Colonic mucosa (tissue), 4 donors: ENCODE results near the gene BACE2. TPM values are rescaled to one million over a fixed set of nuclear protein-coding genes. Genes with fewer than 3 reads are reported as not detected.

ENCODE experiments used
- DNase-seq: peaks from one replicate; pipeline ENCODE4 v3.0.0-alpha.2; 2020
- H3K27ac ChIP-seq: fragments of 200-600 bp; one replicate; pipeline ENCODE4 v1.8.0; 2021
- H3K27me3 ChIP-seq: fragments of 200-600 bp; one replicate; pipeline ENCODE4 v1.8.0; 2021
- H3K36me3 ChIP-seq: fragments of 200-600 bp; one replicate; pipeline ENCODE4 v1.8.0; 2021
- H3K4me1 ChIP-seq: fragments of 200-600 bp; one replicate; pipeline ENCODE4 v1.8.0; 2021; ENCODE audit warnings: mild to moderate bottlenecking
- H3K4me3 ChIP-seq: fragments of 200-600 bp; one replicate; pipeline ENCODE4 v1.8.0; 2021
- H3K9ac ChIP-seq, 2 donors: one replicate each; pipeline ENCODE4 v1.7.0; 2013; ENCODE audit warnings: control low read depth in 2 of 2, low read depth in 2 of 2, low read length in 2 of 2
- H3K9me3 ChIP-seq: fragments of 200-600 bp; one replicate; pipeline ENCODE4 v1.8.0; 2021
- intact Hi-C: fragments of 100-400 bp; cut with DNase I; formaldehyde crosslinking; loops from one replicate; pipeline ENCODE4 v1.14.1; 2022
- total RNA-seq, 2 donors: library from RNA; stranded (reverse); fragmentation: NEBNext Ultra II Directional in 1 of 2; extraction: Animal tissue kit (Norgen Biotek cat#: 25700) in 1 of 2; gene quantifications; one replicate each; pipeline ENCODE4 v1.2.1, GENCODE V29; 2021
- TF ChIP-seq, protein P1 (sequence below): fragments of 200-600 bp; IDR thresholded peaks from one replicate; pipeline ENCODE4 v1.8.0; 2022; ENCODE audit warnings: antibody characterized with exemption, mild to moderate bottlenecking
- donor health status: healthy.
- donor health status: DM: no; HTN: no; CAD: no.
- donor health status: DM: no; HTN: no; CAD: no.

The BACE2 gene
- total RNA-seq, 2 donors from 2014 or later, result 69.5 to 80.2 TPM

- Histone ChIP-seq H3K36me3 (no peaks in the 10 kb centered on the region), H3K9ac (no peak overlapping the region), H3K4me3 (no peak overlapping the region), H3K9me3 (no peaks in the 10 kb centered on the region), H3K27me3 (no peaks in the 10 kb centered on the region), H3K4me1 (no peaks in the 10 kb centered on the region), H3K27ac (no peak overlapping the region)
- DNase-seq, result no peak
- TF ChIP-seq, protein P1, sequence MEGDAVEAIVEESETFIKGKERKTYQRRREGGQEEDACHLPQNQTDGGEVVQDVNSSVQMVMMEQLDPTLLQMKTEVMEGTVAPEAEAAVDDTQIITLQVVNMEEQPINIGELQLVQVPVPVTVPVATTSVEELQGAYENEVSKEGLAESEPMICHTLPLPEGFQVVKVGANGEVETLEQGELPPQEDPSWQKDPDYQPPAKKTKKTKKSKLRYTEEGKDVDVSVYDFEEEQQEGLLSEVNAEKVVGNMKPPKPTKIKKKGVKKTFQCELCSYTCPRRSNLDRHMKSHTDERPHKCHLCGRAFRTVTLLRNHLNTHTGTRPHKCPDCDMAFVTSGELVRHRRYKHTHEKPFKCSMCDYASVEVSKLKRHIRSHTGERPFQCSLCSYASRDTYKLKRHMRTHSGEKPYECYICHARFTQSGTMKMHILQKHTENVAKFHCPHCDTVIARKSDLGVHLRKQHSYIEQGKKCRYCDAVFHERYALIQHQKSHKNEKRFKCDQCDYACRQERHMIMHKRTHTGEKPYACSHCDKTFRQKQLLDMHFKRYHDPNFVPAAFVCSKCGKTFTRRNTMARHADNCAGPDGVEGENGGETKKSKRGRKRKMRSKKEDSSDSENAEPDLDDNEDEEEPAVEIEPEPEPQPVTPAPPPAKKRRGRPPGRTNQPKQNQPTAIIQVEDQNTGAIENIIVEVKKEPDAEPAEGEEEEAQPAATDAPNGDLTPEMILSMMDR, result no peak
- intact Hi-C loops, result no loop called here
These were observed 30.6 kb upstream of the BACE2 start for GRCh38 chr21:41137401-41137800.

DNA sequence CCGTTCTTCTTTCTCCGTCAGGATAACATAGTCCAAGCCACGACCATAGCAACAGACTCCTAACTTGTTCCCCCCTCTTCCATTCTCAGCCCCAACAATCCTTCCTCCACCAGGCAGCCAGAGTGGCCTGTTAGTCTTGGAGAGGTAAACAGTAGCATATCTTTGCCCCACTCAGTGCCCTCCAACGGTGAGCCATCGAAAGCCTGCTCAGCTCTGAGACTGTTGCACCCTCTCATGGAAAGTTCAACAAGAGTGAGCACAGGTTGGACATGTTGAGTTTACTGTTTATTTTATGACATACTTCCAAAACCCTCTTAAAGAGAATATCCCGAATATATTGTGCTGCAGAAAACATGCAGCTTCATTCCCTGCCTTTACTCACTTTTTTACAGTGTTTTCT is 30.1 kb upstream of the BACE2 start:
- Histone ChIP-seq H3K4me3 (no peak overlapping the region), H3K4me1 (no peaks in the 10 kb centered on the region), H3K27ac (no peak overlapping the region), H3K9me3 (no peaks in the 10 kb centered on the region), H3K27me3 (no peaks in the 10 kb centered on the region), H3K9ac (no peak overlapping the region), H3K36me3 (no peaks in the 10 kb centered on the region)
- intact Hi-C loops, result no loop called here
- TF ChIP-seq, protein P1, result no peak
- no peak for DNase-seq

GRCh38 chr21:41138711-41139110 is 29.2 kb upstream of the BACE2 start:
- TF ChIP-seq, protein P1, result no peak
- H3K27me3 ChIP-seq, result no peaks in the 10 kb centered on the region
- H3K4me1 ChIP-seq, result no peaks in the 10 kb centered on the region
- H3K36me3 ChIP-seq, result no peaks in the 10 kb centered on the region
- no peak overlapping the region for H3K9ac ChIP-seq
- no peak for DNase-seq
- no peaks in the 10 kb centered on the region for H3K9me3 ChIP-seq
- no peak overlapping the region for H3K27ac ChIP-seq
- intact Hi-C loops, result no loop called here
- no peak overlapping the region for H3K4me3 ChIP-seq

DNA sequence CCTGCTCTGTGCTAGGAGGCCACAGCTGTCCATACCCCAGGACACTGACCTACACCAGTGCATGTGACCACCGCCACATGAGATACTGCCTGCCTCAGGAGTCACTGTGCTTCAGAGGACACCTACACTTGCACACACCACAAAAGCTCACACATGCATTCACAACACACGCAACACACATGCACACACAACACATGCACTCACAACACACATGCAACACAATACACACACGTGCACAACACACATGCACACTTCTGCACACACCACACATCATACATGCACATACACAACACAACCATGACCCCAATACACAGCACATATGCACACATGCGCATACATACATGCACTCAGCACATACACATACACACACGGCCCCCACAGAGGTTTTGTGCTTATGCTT is 28.7 kb upstream of the BACE2 start:
- H3K27ac ChIP-seq, result no peak overlapping the region
- no peaks in the 10 kb centered on the region for H3K36me3 ChIP-seq
- H3K9ac ChIP-seq, result no peak overlapping the region
- DNase-seq, result no peak
- H3K9me3 ChIP-seq, result no peaks in the 10 kb centered on the region
- H3K4me1 ChIP-seq, result no peaks in the 10 kb centered on the region
- intact Hi-C loops, result no loop called here
- TF ChIP-seq, protein P1, result no peak
- H3K4me3 ChIP-seq, result no peak overlapping the region
- H3K27me3 ChIP-seq, result no peaks in the 10 kb centered on the region

DNA sequence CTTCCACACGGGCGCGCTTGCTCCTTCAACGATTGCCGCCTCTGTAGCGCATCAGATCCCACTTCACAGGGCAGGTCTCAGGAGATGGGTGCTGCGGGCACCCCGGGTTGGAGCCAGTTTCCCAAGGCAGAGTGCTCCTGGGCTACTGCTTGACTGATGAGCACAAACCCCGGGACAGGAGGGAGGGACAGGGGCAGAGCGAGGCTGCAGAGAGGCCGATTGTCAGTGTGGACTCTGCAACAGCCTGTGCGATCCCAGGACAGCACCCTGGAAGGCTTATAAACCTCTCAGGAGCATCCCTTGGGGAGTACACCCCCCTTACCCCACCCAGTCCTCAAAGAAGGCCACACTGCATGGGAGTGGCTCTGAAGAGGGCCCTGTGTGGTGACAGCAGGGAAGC is 28.0 kb upstream of the BACE2 start:
- H3K9ac ChIP-seq, result no peak overlapping the region
- no peaks in the 10 kb centered on the region for H3K9me3 ChIP-seq
- no peaks in the 10 kb centered on the region for H3K36me3 ChIP-seq
- no peaks in the 10 kb centered on the region for H3K4me1 ChIP-seq
- no peak overlapping the region for H3K27ac ChIP-seq
- DNase-seq, result no peak
- no peak overlapping the region for H3K4me3 ChIP-seq
- intact Hi-C loops, result no loop called here
- H3K27me3 ChIP-seq, result no peaks in the 10 kb centered on the region
- TF ChIP-seq, protein P1, result no peak

GRCh38 chr21:41141031-41141457 is 26.9 kb upstream of the BACE2 start:
- intact Hi-C loops, result no loop called here
- Histone ChIP-seq H3K4me1 (no peaks in the 10 kb centered on the region), H3K9ac (no peak overlapping the region), H3K4me3 (no peak overlapping the region), H3K27ac (no peak overlapping the region), H3K27me3 (no peaks in the 10 kb centered on the region), H3K9me3 (no peaks in the 10 kb centered on the region), H3K36me3 (no peaks in the 10 kb centered on the region)
- TF ChIP-seq, protein P1, result no peak
- no peak for DNase-seq
